H4 (cell line): ENCODE results near the gene PFDN1. TPM values are rescaled to one million over a fixed set of nuclear protein-coding genes. Genes with fewer than 3 reads are reported as not detected.
A peak's percentile ranks its signal among the peaks of the same experiment; 100 is the strongest.
"Not testable (repeated sequence)": the region's sequence is repeated elsewhere in the genome, so short reads cannot be mapped to it uniquely, and the experiment has no call there.

ENCODE experiments used
- DNase-seq: peaks from one replicate; pipeline ENCODE4 v3.0.0-alpha.2; 2015; ENCODE audit warnings: low spot score
- total RNA-seq: library from RNA; depleted of rRNA; stranded (reverse); fragments of >200 nt; shearing (Covaris generic); gene quantifications from 2 replicates; pipeline ENCODE4 v1.2.3, GENCODE V29; 2014; rRNA removed

The PFDN1 gene
- 58.8 and 77.4 TPM in 2 replicates for total RNA-seq

- peak; percentile 90 for DNase-seq
Measured at GRCh38 chr5:140302786-140303639, at the start of gene PFDN1. TSS of gene PFDN1 (minus strand) at chr5:140303101. CDS start at chr5:140303073, 28 bp downstream.

- DNase-seq = no peak
Measured at GRCh38 chr5:140351609-140352334, 48.9 kb upstream of the PFDN1 start.

GRCh38 chr5:140349244-140349643 lies 46.3 kb upstream of the PFDN1 start:
- DNase-seq = no peak

- no peak for DNase-seq
Measured at GRCh38 chr5:140348104-140348503, 45.2 kb upstream of the PFDN1 start.

- no peak for DNase-seq
Measured at GRCh38 chr5:140347360-140347759, 44.5 kb upstream of the PFDN1 start.

- DNase-seq = peak; percentile 40
Measured at GRCh38 chr5:140346348-140347221, 43.7 kb upstream of the PFDN1 start, which contains the start of gene HBEGF. TSS of gene HBEGF (minus strand) at chr5:140346603. CDS start at chr5:140346328, 275 bp downstream.

GRCh38 chr5:140345919-140346347 lies 43.0 kb upstream of the PFDN1 start:
- no peak for DNase-seq

DNA sequence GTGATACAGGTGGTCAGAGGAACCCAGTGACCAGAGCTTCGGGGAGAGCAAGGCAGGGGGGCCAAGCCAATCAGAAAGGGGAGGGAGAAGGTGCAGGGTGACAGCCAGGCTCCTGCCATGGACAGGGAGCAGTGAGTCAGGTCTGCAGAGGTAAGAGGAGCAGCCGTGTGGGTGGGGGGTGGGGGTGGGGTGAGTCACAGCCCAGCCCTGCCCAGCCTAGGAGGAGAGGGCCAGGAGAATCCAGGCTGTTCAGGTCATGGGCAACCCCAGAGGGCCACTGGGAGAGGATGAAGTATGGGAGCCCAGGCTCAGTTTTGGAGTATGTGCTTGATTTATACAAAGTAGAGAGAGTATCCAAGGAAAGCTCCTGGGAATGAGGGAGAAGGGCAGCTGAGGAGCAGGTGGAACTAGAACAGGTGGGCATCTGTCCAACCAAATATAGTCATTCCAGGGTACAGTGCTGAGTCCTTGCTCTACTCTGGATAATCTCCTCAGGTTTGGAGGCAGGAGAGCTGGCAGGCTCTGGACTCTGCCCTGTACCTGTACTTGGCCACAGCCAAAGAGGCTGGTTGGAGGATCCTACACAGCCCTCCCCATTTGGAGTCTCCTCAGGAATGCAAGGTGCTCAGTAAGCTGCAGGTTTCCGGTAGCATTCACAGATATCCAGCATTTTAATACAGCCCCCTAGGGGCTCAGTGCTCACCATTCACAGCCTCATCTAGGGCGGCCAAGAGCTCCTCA lies 42.0 kb upstream of the PFDN1 start:
- no peak for DNase-seq

DNA sequence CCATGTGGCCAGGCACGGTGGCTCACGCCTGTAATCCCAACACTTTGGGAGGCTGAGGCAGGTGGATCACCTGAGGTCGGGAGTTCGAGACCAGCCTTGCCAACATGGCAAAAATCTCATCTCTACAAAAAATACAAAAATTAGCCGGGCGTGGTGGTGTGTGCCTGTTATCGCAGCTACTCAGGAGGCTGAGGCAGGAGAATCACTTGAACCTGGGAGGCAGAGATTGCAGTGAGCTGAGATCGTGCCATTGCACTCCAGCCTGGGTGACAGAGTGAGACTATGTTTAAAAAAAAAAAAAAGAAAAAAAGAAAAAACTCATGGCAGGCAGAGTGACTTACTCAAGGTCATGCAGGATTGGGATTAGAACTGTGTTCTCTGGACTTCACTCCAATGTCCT lies 40.9 kb upstream of the PFDN1 start:
- not testable (repeated sequence) for DNase-seq

- no peak for DNase-seq
Measured at GRCh38 chr5:140342896-140343295, 40.0 kb upstream of the PFDN1 start.

DNA sequence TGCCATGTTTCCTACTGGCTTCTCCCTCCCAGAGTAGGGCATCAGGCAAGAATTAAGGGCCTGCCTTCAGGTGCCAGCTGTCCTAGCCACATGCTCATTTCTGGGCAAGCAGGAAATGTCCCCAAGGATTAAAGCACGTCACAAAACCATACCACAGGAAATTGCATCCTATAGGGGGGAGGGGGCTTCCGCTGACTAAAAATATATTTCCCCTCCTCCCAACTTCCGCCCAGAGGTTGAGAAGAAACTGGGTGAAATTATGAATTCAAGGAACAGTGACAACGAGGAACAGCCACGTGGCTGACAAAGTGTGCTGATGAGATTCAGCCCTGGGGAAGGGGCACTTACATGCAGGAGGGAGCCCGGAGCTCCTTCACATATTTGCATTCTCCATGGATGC lies 39.4 kb upstream of the PFDN1 start:
- no peak for DNase-seq

DNA sequence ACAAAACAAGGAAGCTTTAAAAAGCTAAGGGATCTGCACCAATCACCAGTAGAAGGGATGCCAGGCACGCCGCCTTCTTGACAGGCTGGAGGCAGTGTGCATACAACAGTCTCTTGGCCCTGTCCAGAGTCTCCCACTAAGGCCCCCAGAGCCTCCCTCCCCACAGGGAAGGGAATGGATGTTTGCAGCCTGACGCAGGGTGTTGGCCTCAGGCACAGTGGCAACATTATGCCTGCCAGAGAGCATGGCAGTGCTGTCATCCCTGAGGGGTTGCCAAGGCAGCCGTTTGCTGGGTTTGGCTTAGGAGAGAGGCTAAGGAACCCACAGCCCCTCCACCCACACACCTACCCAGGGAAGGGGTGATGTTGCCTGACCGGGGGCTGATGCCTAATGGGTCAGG lies 38.7 kb upstream of the PFDN1 start:
- DNase-seq = no peak

DNA sequence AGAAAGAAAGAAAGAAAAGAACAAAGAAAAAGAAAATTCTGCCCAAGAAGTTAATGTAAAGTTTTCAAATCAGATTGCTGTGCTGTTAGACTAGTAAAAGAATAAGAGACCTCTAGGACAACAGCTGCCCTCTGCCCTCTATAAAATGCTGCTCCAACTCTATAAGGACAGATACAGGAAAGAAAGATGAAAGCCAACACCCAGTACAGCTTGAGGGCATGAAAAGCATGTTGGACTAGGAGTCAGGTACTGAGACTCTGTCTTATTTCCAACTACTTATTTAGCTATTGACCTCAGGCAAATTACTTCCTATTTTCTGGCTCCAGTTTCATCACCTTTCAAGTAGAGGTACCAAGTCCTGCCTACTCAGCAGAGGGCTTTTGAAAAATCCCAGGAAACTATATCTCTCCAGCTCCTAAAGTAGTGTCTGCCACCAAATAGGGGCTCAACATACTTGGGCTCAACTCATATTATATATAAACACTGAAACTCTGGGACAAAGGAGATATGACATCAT lies 37.8 kb upstream of the PFDN1 start:
- no peak for DNase-seq

DNA sequence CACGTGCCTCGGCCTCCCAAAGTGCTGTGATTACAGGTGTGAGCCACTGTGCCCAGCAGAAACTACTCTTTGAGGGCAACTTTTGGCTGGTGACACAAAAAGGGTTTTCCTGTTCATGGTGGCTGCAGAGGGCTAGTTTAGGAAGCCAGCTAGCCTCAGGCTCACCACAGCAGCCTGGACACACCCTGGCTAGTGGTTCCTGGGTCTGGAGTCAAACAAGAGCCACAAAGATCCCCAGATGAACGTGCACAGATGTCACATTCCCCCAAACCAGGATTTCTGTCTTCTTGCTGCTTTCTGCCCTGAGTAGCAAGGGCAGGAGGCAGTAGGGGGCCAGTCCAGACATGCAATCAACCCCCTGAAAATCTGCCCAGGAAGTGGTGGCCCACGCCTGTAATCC lies 36.7 kb upstream of the PFDN1 start:
- no peak for DNase-seq

DNA sequence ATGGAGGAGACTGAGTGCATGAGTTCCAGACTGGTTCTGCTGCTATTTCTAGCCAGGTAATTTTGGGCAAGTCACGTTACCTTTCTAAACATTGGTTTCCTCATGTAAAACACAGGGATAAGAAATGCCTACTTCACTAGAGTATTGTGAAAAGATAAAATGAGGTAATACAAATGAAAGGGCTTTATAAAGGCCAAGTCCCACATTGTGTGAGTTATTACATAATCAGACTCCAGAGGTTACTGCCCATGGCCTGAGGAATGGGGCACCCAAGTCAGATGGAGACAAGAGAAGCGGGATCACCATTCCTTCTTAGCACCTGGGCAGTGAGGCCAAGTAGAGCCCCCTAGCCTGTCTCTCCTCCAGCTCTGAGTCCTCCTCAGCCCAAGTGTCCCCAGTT lies 36.0 kb upstream of the PFDN1 start:
- DNase-seq = no peak

DNA sequence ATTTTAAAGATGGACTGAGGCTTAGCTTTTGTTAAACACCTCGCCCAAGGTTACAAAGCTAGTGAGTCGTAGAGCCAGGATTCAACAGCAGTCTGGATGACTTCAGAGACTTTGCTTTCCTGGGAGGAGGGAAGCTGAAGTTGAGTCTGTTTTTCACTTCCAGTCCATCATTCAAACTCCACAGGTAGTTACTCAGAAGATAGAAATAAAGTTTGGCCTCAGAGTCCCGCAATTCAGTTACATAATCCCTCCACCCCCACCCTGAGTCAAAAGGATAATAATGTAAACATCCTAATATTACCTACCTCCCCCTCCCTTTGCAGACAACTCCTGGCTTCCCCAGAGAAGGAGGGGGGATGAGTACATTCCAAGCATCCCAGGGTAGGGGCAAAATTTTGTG lies 35.4 kb upstream of the PFDN1 start:
- DNase-seq = no peak

- DNase-seq = no peak
Measured at GRCh38 chr5:140337880-140338279, 35.0 kb upstream of the PFDN1 start.

GRCh38 chr5:140336388-140336787 lies 33.5 kb upstream of the PFDN1 start:
- DNase-seq = no peak

DNA sequence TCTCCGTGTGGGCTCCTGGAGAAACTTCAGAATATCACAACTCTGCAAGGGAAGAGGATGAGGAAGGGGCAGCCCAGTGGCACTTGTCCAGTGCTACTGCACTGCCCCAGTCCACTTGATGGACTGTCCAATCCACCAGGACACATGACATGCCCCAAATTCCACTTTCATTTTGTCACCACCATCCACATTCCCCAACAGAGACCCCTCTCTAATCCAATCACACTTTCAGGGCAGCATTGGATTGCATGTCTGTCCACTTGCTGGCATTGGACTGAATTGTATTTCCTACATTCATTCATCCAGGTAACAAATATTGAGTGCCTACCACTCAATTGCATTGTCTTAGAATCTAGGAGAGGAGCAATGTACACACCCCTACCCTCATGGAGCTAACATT lies 28.7 kb upstream of the PFDN1 start:
- DNase-seq = no peak

- DNase-seq = no peak
Measured at GRCh38 chr5:140329739-140330481, 27.0 kb upstream of the PFDN1 start.
